ENCODE measurements around the gene CASP9.
A peak's percentile ranks its signal among the peaks of the same experiment; 100 is the strongest.
"Not testable (repeated sequence)": the region's sequence is repeated elsewhere in the genome, so short reads cannot be mapped to it uniquely, and the experiment has no call there.

CASP9 gene

DNA sequence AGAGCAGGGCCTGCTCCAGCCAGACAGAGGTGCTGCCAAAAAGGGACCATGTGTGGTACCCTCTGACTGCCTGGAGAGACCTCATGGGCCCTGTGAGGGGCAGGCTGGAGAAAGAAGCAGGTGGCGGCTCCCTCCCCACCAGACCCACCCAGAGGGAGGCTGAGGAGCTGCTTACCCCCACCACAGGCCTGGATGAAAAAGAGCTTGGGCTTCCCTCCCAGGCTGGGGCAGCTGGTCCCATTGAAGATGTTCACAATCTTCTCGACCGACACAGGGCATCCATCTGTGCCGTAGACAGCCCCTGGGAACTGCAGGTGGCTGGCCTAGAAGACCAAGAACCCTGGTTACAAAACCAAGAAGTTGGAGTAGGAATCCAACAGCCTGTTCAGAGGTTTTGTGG, 19.6 kb downstream of the CASP9 start:
- DNase-seq (ENCODE audit: low read depth): no peak

DNA sequence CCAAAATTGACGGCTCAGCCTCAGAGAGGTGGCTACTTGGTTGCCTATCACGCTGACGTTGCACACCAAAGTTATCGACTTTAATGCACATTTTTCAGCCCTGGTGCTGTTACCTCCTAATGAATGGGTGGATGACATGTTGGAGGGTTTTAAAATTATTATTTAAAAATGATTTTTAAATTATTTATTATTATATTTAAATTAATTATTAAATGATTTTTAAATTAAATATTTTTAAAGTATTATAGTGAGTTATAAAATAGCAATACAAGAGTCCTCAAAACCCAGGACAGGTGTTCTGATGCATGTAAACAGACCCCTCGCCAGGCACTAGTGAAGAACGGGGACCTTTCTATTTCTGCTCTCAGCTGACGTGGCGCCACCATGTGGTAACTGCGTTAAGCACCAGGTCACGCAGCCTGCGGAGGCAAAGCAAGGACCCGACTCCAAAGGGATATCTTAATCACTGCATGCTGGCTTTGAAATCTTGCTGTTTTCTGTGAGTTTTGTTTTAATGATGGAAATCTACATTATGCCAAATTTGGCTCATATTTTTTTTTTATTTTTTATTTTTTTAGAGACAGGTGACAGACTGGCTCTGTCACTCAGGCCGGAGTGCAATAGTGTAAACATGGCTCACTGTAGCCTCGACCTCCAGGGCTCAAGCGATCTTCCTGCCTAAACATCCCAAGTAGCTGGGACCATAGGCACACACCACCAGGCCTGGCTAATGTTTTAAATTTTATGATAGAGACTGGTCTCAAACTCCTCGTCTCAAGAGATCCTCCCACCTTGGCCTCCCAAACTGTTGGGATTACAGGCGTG, 22.6 kb downstream of the CASP9 start:
- TF ChIP-seq, protein P1, sequence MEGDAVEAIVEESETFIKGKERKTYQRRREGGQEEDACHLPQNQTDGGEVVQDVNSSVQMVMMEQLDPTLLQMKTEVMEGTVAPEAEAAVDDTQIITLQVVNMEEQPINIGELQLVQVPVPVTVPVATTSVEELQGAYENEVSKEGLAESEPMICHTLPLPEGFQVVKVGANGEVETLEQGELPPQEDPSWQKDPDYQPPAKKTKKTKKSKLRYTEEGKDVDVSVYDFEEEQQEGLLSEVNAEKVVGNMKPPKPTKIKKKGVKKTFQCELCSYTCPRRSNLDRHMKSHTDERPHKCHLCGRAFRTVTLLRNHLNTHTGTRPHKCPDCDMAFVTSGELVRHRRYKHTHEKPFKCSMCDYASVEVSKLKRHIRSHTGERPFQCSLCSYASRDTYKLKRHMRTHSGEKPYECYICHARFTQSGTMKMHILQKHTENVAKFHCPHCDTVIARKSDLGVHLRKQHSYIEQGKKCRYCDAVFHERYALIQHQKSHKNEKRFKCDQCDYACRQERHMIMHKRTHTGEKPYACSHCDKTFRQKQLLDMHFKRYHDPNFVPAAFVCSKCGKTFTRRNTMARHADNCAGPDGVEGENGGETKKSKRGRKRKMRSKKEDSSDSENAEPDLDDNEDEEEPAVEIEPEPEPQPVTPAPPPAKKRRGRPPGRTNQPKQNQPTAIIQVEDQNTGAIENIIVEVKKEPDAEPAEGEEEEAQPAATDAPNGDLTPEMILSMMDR (IDR thresholded peaks at IDR 0.05; ENCODE audit: control insufficient read depth, insufficient read depth, low read depth, low read length, missing control alignments): peak; percentile 76
- H3K4me3 ChIP-seq (ENCODE audit: control insufficient read depth, low read depth, low read length): no peak overlapping the region
- DNase-seq (ENCODE audit: low read depth): no peak

More for the DNA sequence above, 19.6 kb downstream of the CASP9 start:
- H3K4me3 ChIP-seq (ENCODE audit: control insufficient read depth, low read depth, low read length): no peak overlapping the region
- TF ChIP-seq, protein P1 (IDR thresholded peaks at IDR 0.05; ENCODE audit: control insufficient read depth, insufficient read depth, low read depth, low read length, missing control alignments): no peak

DNA sequence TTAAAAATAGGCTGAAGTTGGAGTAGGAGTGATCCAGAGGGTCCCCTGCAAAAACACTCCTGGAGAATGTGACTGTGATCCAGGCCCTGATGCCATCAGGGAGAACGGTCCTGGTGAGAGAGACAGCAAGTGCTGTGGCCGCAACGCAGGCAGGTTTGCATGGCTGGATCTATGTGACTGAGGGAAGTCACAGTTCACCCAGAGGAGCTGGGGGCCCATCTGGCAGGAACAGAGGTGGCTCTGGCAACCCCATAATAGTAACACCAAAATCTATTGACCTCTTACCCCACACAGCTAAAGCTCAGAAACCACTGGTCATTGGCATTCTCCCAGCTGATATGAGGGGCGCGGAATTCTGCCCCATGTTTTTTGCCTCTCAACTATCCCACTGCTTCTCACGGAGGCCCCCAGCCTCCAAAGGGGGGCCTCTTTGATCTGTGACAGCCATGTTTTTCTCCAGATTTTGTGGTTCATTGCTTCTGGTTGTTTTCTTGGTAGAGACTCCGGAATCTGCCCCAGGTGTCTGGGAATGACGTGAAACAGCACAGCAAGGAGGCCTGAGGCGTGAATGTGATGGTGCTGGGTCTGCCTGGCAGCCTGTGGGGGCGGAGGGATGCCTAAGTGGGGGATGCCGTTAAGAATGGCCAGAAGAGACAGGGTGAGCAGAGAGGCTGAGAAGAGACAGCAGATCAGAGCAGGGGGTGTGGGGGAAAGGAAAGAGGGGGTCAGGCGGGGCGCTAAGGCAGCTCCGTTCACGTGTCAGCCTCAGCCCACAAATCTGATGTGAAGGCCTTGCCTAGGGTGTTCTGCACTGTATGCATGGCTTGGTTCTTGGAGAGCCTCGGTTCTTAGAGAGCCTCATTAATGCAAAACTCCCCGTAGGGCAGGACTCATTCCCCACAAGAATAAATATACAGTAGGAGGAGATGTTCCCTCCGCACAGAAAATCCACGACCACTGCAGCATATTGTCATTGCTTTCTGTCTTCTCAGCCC, 23.5 kb downstream of the CASP9 start:
- no peak overlapping the region for H3K4me3 ChIP-seq (ENCODE audit: control insufficient read depth, low read depth, low read length)
- no peak for DNase-seq (ENCODE audit: low read depth)
- TF ChIP-seq, protein P1 (IDR thresholded peaks at IDR 0.05; ENCODE audit: control insufficient read depth, insufficient read depth, low read depth, low read length, missing control alignments): no peak

DNA sequence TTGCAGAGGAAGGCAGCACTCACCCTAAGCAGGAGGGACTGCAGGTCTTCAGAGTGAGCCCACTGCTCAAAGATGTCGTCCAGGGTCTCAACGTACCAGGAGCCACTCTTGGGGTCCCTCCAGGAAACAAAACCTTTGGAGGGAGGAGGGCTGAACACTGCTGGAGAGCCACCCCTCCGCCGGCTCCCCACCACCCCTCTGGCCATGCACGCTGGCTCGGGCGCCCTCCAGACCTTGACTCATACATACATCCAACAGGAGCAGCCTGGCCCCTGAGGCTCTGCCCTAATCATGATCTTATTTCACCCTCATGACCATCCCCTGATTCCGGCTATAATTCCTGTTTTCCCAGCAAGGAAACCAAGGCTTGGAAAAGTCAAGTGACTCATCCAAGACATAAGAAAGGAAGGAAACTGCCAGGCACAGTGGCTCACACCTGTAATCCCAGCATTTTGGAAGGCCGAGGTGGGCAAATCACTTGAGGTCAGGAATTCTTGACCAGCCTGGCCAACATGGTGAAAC, 30.1 kb downstream of the CASP9 start:
- no peak for DNase-seq (ENCODE audit: low read depth)
- TF ChIP-seq, protein P1 (IDR thresholded peaks at IDR 0.05; ENCODE audit: control insufficient read depth, insufficient read depth, low read depth, low read length, missing control alignments): no peak
- H3K4me3 ChIP-seq (ENCODE audit: control insufficient read depth, low read depth, low read length): no peak overlapping the region

DNA sequence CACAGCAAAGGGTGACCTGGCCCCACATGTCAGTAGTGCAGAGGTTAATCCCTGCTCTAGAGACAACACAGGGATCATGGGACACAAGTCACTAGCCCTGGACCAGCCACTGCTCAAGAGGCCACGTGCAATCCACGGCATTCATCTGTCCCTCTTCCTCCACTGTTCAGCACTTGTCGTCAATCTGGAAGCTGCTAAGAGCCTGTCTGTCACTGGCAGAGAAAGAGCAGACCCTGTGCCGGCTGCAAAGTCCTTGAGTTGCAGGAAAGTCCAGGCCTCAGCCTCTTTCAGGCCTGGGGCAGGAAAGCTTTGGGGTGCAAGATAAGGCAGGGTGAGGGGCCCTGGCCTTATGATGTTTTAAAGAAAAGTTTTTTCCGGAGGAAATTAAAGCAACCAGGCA, 31.4 kb downstream of the CASP9 start:
- H3K4me3 ChIP-seq (ENCODE audit: control insufficient read depth, low read depth, low read length): no peak overlapping the region
- TF ChIP-seq, protein P1 (IDR thresholded peaks at IDR 0.05; ENCODE audit: control insufficient read depth, insufficient read depth, low read depth, low read length, missing control alignments): no peak
- DNase-seq (ENCODE audit: low read depth): no peak

DNA sequence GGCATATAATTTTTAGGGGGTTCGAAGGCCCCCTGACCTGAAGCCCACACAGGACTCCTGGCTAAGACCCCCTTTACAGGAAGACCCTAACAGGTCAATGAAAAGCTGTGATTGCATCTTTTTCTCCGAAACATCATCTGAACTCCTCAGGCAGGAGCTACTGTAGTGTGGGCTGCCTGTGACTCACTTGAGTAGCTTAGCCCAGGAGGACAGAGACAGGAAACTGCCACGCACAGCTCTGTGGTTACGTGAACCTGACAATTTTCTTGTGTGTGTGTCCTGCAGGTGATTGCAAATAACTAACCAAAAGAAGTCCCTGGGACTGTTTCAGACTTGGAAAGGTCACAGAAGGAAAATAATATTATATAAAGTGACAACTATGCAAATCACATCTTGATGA, 33.0 kb downstream of the CASP9 start:
- not testable (repeated sequence) for DNase-seq (ENCODE audit: low read depth); H3K4me3 ChIP-seq (ENCODE audit: control insufficient read depth, low read depth, low read length)

All from AG09309 (cell line).